CD4-positive, CD25-positive, alpha-beta regulatory T cell (primary cell): ENCODE measurements around the gene SLC49A3. TPM values are rescaled to one million over a fixed set of nuclear protein-coding genes. Genes with fewer than 3 reads are reported as not detected.

Experiments
- ATAC-seq, 2 donors: fragments of 150-1000 bp; cut with Tn5 transposase; one replicate each; pipeline ENCODE4 v1.10.0; 2021; ENCODE audit warnings: low read depth in 2 of 2, moderate number of reproducible peaks in 2 of 2, moderate library complexity in 1 of 2
- DNase-seq, 3 donors: peaks; one replicate each; pipeline versions ENCODE4 v3.0.0 to v3.0.0-alpha.2; 2012 to 2022; ENCODE audit warnings: mixed read lengths in 1 of 3
- H3K27ac ChIP-seq: one replicate; pipeline ENCODE4 v1.7.0; 2013; ENCODE audit warnings: mild to moderate bottlenecking, low read length; ENCODE audit not compliant: insufficient read depth, poor library complexity, severe bottlenecking
- H3K27me3 ChIP-seq: one replicate; pipeline ENCODE4 v1.7.0; 2013; ENCODE audit warnings: low read length; ENCODE audit not compliant: control insufficient read depth, insufficient read depth
- H3K36me3 ChIP-seq: one replicate; pipeline ENCODE4 v1.7.0; 2013; ENCODE audit warnings: mild to moderate bottlenecking, low read length, moderate library complexity; ENCODE audit not compliant: control insufficient read depth, insufficient read depth
- H3K4me1 ChIP-seq: 2 replicates; pipeline ENCODE4 v1.7.0; 2013; ENCODE audit warnings: mild to moderate bottlenecking, low read length; ENCODE audit not compliant: insufficient read depth, control insufficient read depth, poor library complexity, severe bottlenecking
- H3K4me3 ChIP-seq: one replicate; pipeline ENCODE4 v1.7.0; 2013; ENCODE audit warnings: low read depth, mild to moderate bottlenecking, low read length, moderate library complexity
- H3K9me3 ChIP-seq, 2 experiments: 1 replicate in 1 of 2; 2 replicates in 1 of 2; pipeline ENCODE4 v1.7.0; 2013; ENCODE audit warnings: low read length in 2 of 2, mild to moderate bottlenecking in 1 of 2, moderate library complexity in 1 of 2; ENCODE audit not compliant: control insufficient read depth in 2 of 2
- H3K27ac Mint-ChIP-seq, 3 donors: one replicate each; pipeline ENCODE4 v1.8.0; 2020 to 2022; ENCODE audit warnings: mild to moderate bottlenecking in 3 of 3, mixed read lengths in 3 of 3, moderate library complexity in 2 of 3
- H3K27me3 Mint-ChIP-seq: one replicate; pipeline ENCODE4 v1.8.0; 2022; ENCODE audit warnings: mild to moderate bottlenecking, mixed read lengths
- H3K36me3 Mint-ChIP-seq: one replicate; pipeline ENCODE4 v1.8.0; 2020; ENCODE audit warnings: mixed read lengths
- H3K4me1 Mint-ChIP-seq, 4 donors: one replicate each; pipeline ENCODE4 v1.8.0; 2020 to 2022; ENCODE audit warnings: mixed read lengths in 4 of 4, mild to moderate bottlenecking in 1 of 4
- H3K4me3 Mint-ChIP-seq, 4 donors: one replicate each; pipeline ENCODE4 v1.8.0; 2020 to 2022; ENCODE audit warnings: mild to moderate bottlenecking in 4 of 4, mixed read lengths in 4 of 4, moderate library complexity in 3 of 4
- H3K9me3 Mint-ChIP-seq, 7 donors: one replicate each; pipeline ENCODE4 v1.8.0; 2020 to 2022; ENCODE audit warnings: mixed read lengths in 7 of 7, mild to moderate bottlenecking in 3 of 7, moderate library complexity in 2 of 7
- polyA plus RNA-seq, 4 donors: library from polyadenylated mRNA; unstranded; fragments of 300-500 nt; fragmentation: Illumina TruSeq; gene quantifications; one replicate each; pipeline ENCODE4 v1.2.3, GENCODE V29; 2021
- total RNA-seq: library from RNA; stranded (reverse); gene quantifications from one replicate; pipeline ENCODE4 v1.2.3, GENCODE V29; 2022

The SLC49A3 gene
- total and polyA plus RNA-seq, 5 donors from 2014 or later: 0.32 to 2.6 (median 0.69) TPM

DNA sequence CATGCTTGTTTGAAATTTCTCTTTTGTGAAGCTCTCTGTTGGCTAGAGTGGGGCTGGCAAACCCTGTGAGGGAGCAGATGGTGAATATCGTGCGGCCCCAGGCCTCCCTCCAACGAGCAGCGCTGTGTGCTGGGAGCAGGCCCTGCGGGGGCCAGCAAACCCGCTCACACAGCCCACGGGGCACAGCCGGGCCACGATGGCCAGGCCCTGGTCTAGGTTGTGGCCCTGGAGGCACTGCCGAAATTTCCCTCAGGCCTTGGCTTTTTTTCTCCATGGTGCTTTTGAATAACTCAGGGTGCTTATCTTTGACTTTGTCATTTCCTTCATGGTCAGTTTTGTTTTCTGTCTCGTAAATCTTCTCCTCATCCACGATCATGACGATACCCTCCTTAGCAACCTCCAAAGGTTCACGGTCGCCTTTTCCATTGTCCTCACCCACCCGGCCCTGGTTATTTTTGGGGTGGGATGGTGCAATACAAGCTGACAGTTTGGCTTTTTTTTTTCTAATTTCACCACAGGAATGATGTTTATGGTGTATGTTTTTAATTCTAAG, 37.4 kb upstream of the SLC49A3 start:
- peaks cover 21% of the 10 kb centered on the region for H3K36me3 Mint-ChIP-seq
- H3K9me3 Mint-ChIP-seq: peaks cover 0 to 2% (median 0%) of the 10 kb centered on the region in 7 donors
- H3K4me3 ChIP-seq: no peak overlapping the region
- no peaks in the 10 kb centered on the region for H3K4me1 ChIP-seq
- no peaks in the 10 kb centered on the region for H3K9me3 ChIP-seq
- no peaks in the 10 kb centered on the region for H3K27me3 Mint-ChIP-seq
- DNase-seq (no peak), ATAC-seq (no peak)
- H3K36me3 ChIP-seq: peaks cover 6% of the 10 kb centered on the region
- peaks cover 0 to 17% (median 2%) of the 10 kb centered on the region in 4 donors for H3K4me1 Mint-ChIP-seq
- peak overlapping the region in 1 of 3 donors; percentile 71 for H3K27ac Mint-ChIP-seq
- H3K27ac ChIP-seq: no peak overlapping the region
- H3K27me3 ChIP-seq: no peaks in the 10 kb centered on the region
- H3K4me3 Mint-ChIP-seq: no peak overlapping the region

DNA sequence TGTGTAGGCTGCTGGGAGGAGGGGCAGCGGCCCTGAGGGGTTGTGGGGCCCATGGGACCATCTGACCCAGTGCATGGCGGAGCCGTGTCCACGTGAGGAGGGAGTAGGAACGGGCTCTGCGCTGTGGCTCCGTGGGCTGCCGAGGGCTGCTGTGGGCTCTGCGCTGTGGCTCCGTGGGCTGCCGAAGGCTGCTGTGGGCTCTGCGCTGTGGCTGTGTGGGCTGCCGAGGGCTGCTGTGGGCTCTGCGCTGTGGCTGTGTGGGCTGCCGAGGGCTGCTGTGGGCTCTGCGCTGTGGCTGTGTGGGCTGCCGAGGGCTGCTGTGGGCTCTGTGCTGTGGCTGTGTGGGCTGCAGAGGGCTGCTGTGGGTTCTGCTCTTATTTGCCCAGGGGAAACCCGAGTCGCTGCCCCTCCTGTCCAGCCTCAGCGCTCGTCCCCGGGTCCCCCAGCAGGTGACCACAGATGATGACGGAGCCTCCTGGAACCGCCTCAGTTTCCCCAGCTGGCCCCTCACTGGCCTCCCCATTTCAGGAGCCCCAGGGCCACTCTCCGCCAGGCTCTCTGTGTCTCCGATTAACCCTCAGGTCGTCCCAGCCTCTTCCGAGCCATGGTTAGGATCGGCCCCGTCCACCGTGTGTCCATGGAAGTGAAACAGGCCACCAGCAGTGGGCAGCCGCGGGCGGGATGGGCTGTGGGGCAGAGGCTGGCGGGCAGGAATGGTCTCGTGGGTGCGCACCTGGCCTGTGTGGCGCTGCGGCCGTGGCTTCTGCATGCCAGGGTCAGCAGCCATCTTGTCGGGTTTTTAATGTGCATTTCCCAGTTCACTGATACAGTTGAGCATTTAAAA, 36.7 kb upstream of the SLC49A3 start:
- H3K4me3 Mint-ChIP-seq: no peak overlapping the region
- Histone ChIP-seq H3K4me3 (no peak overlapping the region), H3K9me3 (no peaks in the 10 kb centered on the region), H3K27me3 (no peaks in the 10 kb centered on the region), H3K4me1 (no peaks in the 10 kb centered on the region), H3K27ac (no peak overlapping the region), H3K36me3 (peaks cover 2% of the 10 kb centered on the region)
- DNase-seq (no peak), ATAC-seq (no peak)
- no peaks in the 10 kb centered on the region for H3K27me3 Mint-ChIP-seq
- H3K36me3 Mint-ChIP-seq: peaks cover 25% of the 10 kb centered on the region
- peaks cover 0 to 17% (median 2%) of the 10 kb centered on the region in 4 donors for H3K4me1 Mint-ChIP-seq
- peaks cover 0 to 3% (median 0%) of the 10 kb centered on the region in 7 donors for H3K9me3 Mint-ChIP-seq
- H3K27ac Mint-ChIP-seq: no peak overlapping the region

GRCh38 chr4:723751-724530, 35.0 kb upstream of the SLC49A3 start:
- no peak for ATAC-seq
- no peak overlapping the region for H3K27ac Mint-ChIP-seq
- H3K27me3 ChIP-seq: no peaks in the 10 kb centered on the region

DNA sequence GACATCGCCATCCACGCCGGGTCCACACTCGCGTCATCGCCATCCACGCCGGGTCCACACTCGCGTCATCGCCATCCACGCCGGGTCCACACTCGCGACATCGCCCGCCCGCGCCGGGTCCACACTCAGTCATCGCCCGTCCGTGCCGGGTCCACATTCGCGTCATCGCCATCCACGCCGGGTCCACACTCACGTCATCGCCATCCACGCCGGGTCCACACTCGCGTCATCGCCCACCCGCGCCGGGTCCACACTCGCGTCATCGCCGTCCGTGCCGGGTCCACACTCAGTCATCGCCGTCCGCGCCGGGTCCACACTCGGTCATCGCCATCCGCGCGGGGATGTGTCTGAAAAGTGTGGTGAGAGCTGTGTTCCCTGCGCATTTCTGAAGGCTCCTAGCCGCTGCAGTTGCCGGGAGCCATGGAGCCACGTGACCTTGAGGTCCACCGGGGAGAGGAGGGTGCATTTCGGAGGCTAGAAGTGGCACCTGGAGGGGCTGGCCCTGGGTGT, 34.0 kb upstream of the SLC49A3 start:
- H3K27ac Mint-ChIP-seq: no peak overlapping the region
- peaks cover 24% of the 10 kb centered on the region for H3K36me3 Mint-ChIP-seq
- H3K9me3 ChIP-seq: no peaks in the 10 kb centered on the region
- H3K27me3 ChIP-seq: no peaks in the 10 kb centered on the region
- H3K36me3 ChIP-seq: peaks cover 2% of the 10 kb centered on the region
- peaks cover 0 to 1% (median 0%) of the 10 kb centered on the region in 7 donors for H3K9me3 Mint-ChIP-seq
- H3K4me1 ChIP-seq: no peaks in the 10 kb centered on the region
- ATAC-seq (no peak), DNase-seq (no peak)
- H3K27ac ChIP-seq: no peak overlapping the region
- H3K27me3 Mint-ChIP-seq: no peaks in the 10 kb centered on the region
- peaks cover 0 to 23% (median 2%) of the 10 kb centered on the region in 4 donors for H3K4me1 Mint-ChIP-seq
- no peak overlapping the region for H3K4me3 ChIP-seq
- no peak overlapping the region for H3K4me3 Mint-ChIP-seq

More at GRCh38 chr4:723751-724530, 35.0 kb upstream of the SLC49A3 start:
- Mint-ChIP-seq H3K36me3 (peaks cover 24% of the 10 kb centered on the region), H3K4me3 (no peak overlapping the region), H3K27me3 (no peaks in the 10 kb centered on the region), H3K9me3 (peaks cover 0 to 1% (median 0%) of the 10 kb centered on the region in 7 donors), H3K4me1 (peaks cover 0 to 21% (median 2%) of the 10 kb centered on the region in 4 donors)
- no peak for DNase-seq
- H3K36me3 ChIP-seq: peaks cover 2% of the 10 kb centered on the region
- H3K27ac ChIP-seq: no peak overlapping the region
- H3K4me1 ChIP-seq: no peaks in the 10 kb centered on the region
- no peaks in the 10 kb centered on the region for H3K9me3 ChIP-seq
- no peak overlapping the region for H3K4me3 ChIP-seq

DNA sequence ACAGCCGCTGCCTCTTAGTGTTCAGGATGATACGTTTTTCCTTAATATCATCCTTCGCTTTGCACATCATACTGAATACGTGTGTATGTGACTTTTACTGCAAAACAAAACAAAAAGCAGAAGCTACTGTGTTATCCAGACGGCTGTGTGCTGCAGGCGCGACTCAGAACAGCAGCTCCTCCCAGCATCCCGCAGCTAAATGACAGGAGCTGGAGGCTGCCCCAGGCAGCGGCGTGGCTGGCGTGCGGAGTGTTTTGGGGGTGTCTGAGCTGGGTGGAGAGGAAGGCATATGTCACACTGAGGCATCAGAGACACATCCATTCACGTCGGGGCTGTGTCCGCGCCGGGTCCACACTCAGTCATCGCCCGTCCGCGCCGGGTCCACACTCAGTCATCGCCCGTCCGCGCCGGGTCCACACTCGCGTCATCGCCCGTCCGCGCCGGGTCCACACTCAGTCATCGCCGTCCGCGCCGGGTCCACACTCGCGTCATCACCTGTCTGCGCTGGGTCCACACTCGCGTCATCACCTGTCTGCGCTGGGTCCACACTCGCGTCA, 33.3 kb upstream of the SLC49A3 start:
- Mint-ChIP-seq H3K36me3 (peaks cover 24% of the 10 kb centered on the region), H3K27me3 (no peaks in the 10 kb centered on the region), H3K4me1 (peaks cover 0 to 25% (median 1%) of the 10 kb centered on the region in 4 donors), H3K27ac (peak overlapping the region in 1 of 3 donors; percentile 77), H3K4me3 (no peak overlapping the region), H3K9me3 (peaks cover 0 to 2% (median 0%) of the 10 kb centered on the region in 7 donors)
- Histone ChIP-seq H3K27ac (no peak overlapping the region), H3K4me1 (no peaks in the 10 kb centered on the region), H3K9me3 (no peaks in the 10 kb centered on the region), H3K36me3 (peaks cover 2% of the 10 kb centered on the region), H3K4me3 (no peak overlapping the region), H3K27me3 (no peaks in the 10 kb centered on the region)
- DNase-seq: no peak
- ATAC-seq: no peak

- H3K4me1 Mint-ChIP-seq: peaks cover 0 to 27% (median 1%) of the 10 kb centered on the region in 4 donors
- H3K27me3 ChIP-seq: no peaks in the 10 kb centered on the region
- H3K27ac Mint-ChIP-seq: no peak overlapping the region
- H3K9me3 Mint-ChIP-seq: peaks cover 0 to 2% (median 0%) of the 10 kb centered on the region in 7 donors
- H3K36me3 ChIP-seq: peaks cover 2% of the 10 kb centered on the region
- H3K27ac ChIP-seq: no peak overlapping the region
- no peak for DNase-seq
- H3K9me3 ChIP-seq: no peaks in the 10 kb centered on the region
- H3K27me3 Mint-ChIP-seq: no peaks in the 10 kb centered on the region
- H3K4me3 Mint-ChIP-seq: peak overlapping the region in 1 of 4 donors; percentile 2
- H3K4me3 ChIP-seq: no peak overlapping the region
- H3K4me1 ChIP-seq: no peaks in the 10 kb centered on the region
- peaks cover 24% of the 10 kb centered on the region for H3K36me3 Mint-ChIP-seq
- ATAC-seq: no peak
These were observed 32.6 kb upstream of the SLC49A3 start for GRCh38 chr4:721261-722168.
